ENCODE data around the gene IRAG1.
"Not testable (repeated sequence)": the region's sequence is repeated elsewhere in the genome, so short reads cannot be mapped to it uniquely, and the experiment has no call there.

Gene IRAG1

DNA sequence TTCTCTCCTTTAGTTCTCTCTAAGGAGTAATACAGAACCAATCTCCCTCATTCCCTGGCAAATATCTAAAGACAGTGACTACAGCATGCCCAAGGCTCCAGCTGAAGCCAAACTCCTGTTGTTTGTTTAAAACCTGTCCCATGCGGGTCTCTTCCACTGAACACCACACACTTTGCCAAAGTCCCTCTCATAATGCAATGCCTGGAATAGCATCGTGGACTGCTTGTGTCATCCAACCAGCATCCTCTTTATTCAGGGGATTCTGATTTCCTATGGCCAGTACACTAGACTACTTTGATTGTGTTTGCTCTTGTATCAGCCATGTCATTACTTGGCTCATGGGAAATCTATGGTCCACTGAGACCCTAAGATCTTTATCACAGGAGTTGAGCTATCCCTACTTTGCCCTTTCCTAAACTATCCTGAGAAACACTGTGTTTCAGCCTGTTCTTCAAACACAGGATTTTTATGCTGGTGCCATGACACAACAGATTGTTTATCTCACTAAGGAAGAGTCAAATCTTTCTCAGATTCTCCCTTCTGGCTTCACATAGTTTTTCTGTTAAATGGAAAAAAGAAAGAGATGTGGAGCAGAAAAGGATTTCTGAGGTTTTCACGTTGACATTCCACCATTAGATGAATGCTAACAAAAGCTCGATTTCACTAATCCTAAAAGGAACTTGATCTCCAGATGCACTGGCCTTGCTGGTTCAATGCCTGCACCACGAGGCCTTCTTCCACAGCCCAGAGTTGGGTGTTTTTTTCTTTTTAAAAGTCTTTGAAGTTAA, 15.9 kb upstream of the IRAG1 start:
- DNase-seq (ENCODE audit: low read depth, low spot score), result no peak

DNA sequence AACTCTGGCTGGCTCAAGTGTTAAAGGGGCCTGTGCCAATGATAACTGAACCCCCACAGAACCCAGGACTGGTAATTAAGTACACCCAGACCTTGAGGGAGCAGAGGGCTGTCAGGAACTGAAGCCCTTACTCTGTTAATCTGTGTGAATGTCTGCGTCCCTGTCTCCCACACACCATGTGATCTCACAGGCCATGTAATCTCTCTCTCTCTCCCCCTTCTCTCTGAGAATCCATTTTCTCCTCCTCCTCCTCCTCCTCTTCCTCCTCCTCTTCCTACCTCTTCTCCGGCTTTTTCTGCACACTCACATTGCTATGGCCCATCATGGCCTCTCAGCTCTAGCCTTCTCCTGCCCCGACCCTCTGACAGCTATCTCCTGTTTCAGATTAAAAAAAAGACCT, 14.6 kb upstream of the IRAG1 start:
- DNase-seq (ENCODE audit: low read depth, low spot score), result no peak

DNA sequence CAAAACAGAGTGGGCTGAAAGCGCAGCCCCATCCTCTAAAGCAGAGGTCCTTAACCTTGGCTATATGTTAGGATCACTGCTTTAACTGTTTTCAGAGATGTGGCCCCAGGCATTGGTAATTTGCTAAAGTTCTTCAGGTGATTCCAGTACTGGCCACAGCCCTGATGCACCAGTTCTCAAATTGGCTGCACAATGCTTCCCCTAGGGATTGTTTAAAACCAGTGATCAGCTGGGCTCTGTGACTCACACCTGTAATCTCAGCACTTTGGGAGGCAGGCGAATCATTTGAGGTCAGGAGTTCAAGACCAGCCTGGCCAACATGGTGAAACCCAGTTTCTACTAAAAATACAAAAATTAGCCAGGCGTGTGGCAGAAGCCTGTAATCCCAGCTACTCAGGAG, 8.4 kb upstream of the IRAG1 start:
- DNase-seq (ENCODE audit: low read depth, low spot score), result no peak

DNA sequence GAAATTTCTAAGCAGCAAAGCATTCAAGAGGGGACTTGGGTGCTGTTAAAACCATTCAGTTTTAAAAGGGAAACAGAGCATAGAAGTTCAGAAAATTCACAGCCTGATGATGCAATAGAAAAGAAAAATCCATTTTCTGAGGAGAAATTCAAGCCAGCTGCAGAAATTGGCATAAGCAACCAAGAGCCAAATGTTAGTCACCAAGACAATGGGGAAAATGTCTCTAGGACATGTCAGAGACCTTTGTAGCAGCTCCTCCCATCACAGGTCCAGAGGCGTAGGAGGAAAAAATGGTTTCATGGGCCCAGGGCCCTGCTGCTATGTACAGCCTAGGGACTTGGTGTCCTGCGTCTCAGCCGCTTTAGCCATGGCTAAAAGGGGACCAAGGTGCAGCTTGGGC, 5.5 kb upstream of the IRAG1 start:
- no peak for DNase-seq (ENCODE audit: low read depth, low spot score)

- DNase-seq (ENCODE audit: low read depth, low spot score), result no peak
Measured at GRCh38 chr11:10697323-10697620, 3.7 kb upstream of the IRAG1 start.

GRCh38 chr11:10696468-10697322, 3.1 kb upstream of the IRAG1 start:
- no peak for DNase-seq (ENCODE audit: low read depth, low spot score)

- no peak for DNase-seq (ENCODE audit: low read depth, low spot score)
Measured at GRCh38 chr11:10695833-10696232, 2.3 kb upstream of the IRAG1 start.

- no peak for DNase-seq (ENCODE audit: low read depth, low spot score)
Measured at GRCh38 chr11:10694486-10695239, 1.1 kb upstream of the IRAG1 start.

DNA sequence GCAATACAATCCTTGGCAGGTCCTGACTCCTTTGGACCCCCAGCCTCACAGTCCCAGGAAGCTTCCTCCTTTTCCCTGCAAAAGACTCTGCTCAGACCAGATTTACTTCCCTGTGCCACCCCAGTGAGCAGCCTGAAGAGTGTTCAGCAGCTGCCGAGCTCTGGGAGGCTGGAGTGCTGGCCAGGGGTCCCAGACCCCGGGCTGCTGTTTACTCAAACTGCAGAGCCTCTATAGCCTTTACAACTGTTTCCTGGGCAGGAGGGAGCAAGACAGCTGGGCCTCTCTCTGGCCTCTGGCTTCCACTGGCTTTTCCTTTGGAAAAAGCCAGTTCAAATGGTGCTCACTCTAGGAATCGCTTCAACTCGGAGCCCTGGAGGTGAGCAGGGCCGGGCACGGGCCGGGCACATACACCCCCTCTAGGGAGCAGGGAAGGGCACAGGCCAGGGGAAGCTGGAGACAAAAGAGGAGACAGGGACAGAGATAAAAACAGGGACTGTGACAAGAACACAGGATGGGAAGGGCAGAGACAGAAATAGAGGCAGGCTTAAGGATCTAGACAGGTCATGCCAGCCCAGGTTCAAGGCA, 932 bp downstream of the IRAG1 start:
- no peak for DNase-seq (ENCODE audit: low read depth, low spot score)

DNA sequence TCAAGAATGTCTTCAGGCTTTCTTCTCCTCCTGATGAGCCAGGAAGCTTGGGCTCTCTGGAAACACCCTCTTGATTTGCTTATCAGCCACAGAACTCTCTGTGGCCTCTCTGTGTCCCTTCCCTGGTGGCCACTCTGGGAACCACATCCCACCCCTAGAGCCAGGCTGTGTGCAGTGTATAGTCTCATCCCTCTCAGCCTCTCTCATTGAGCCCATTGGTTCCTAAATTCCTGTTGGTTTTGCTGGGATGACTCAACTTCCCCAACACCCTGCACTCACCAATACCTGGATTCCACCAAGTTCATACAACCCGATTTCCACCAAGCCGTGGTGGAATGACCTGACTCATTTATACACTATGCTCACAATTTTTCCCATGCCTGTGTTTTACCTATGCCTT, 5.2 kb downstream of the IRAG1 start:
- DNase-seq (ENCODE audit: low read depth, low spot score), result no peak

- DNase-seq (ENCODE audit: low read depth, low spot score), result no peak
Measured at GRCh38 chr11:10686311-10686710, 7.2 kb downstream of the IRAG1 start.

GRCh38 chr11:10683429-10683828, 10.1 kb downstream of the IRAG1 start:
- no peak for DNase-seq (ENCODE audit: low read depth, low spot score)

DNA sequence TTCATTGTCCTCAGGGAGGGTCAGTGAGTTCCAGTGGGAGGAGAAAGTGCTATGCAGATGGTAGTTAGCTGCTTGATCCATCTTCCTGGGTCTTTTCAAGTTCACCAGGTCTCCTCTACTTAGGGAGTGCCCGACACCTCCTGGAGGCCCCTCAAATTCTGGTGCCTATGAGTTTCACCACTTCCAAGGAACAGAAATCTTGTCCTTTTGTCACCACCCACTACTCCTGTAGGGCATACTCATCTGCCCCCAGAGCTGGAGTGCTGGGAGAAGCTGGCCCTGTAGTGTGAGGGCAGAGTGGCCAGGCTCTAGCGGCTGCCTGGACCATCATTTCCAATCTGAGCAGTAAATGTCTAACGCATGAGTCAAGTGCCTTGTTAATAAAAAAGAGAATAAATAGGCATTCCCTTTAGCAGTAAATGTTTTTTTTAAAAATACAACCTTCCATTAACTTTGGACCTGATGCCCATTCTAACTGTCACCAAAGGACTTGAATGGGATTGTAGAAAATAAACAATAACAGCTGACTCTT, 12.5 kb downstream of the IRAG1 start:
- no peak for DNase-seq (ENCODE audit: low read depth, low spot score)

DNA sequence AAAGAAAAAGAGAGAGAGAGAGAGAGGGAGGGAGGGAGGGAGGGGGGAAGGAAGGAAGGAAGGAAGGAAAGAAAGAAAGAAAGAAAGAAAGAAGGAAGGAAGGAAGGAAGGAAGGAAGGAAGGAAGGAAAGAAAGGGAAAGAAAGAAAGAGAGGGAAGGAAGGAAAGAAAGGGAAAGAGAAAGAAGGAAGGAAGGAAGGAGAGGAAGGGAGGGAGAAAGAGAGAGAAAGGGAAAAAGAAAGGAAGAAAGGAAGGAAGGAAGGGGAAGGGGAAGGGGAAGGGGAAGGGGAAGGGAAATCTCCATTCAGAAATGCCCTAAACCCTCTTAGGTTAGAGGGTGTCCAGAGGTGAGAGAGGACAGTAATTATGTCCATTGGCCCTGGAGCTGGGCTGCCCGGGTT, 13.3 kb downstream of the IRAG1 start:
- DNase-seq (ENCODE audit: low read depth, low spot score), result not testable (repeated sequence)

- DNase-seq (ENCODE audit: low read depth, low spot score), result no peak
Measured at GRCh38 chr11:10679644-10680043, 13.9 kb downstream of the IRAG1 start.

- DNase-seq (ENCODE audit: low read depth, low spot score), result no peak
Measured at GRCh38 chr11:10678101-10678500, 15.5 kb downstream of the IRAG1 start.

- no peak for DNase-seq (ENCODE audit: low read depth, low spot score)
Measured at GRCh38 chr11:10676919-10677318, 16.6 kb downstream of the IRAG1 start.

DNA sequence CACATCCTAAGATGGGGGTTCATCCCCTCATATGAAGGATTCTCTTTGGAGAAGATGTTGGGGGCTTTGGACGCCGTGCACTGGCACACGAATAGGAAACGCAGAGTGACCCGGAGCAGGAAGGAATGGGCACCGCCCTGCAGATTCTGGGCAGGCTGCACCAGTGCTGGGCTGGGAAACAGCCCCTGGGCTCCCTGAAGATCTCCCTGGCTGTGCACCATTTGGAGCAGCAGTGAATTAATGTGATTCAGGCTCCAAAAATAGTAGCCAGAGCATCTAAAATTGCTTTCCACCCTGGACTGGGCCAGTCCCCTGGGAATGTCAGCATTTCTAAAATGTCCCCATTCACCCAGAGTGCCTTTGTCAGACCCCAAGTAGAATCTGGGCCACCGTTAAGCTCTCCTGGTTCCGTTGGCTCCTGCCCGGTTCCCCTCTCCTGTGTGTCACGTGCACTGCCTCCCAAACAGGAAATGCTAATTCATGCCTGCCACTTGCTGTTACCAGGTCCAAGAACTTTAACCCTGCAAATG, 18.6 kb downstream of the IRAG1 start:
- DNase-seq (ENCODE audit: low read depth, low spot score), result no peak

- no peak for DNase-seq (ENCODE audit: low read depth, low spot score)
Measured at GRCh38 chr11:10674440-10674855, 19.1 kb downstream of the IRAG1 start.

GRCh38 chr11:10673501-10674062, 20.0 kb downstream of the IRAG1 start:
- no peak for DNase-seq (ENCODE audit: low read depth, low spot score)

- DNase-seq (ENCODE audit: low read depth, low spot score), result no peak
Measured at GRCh38 chr11:10670099-10670498, 23.5 kb downstream of the IRAG1 start.
